Panc1 (cell line): ENCODE measurements around the gene NEK5. TPM values are rescaled to one million over a fixed set of nuclear protein-coding genes. Genes with fewer than 3 reads are reported as not detected.

ENCODE experiments used
- ATAC-seq: fragments of 200-7000 bp; cut with Tn5 transposase; 2 replicates; pipeline ENCODE4 v1.9.1; 2020; ENCODE audit warnings: mild to moderate bottlenecking, moderate library complexity
- BruUV-seq: library from RNA; stranded (reverse); fragments of 400-500 nt; replicated peaks from 2 replicates; lab custom pipeline; 2021; lab: Mats Ljungman, UMichigan
- CTCF ChIA-PET: fragments of 300-600 bp; sonication (Branson Sonifier 250); formaldehyde crosslinking; loops from one replicate; lab custom pipeline; 2022; ENCODE audit warnings: antibody characterized with exemption; lab: Charles Lee
- POLR2A ChIA-PET: fragments of 300-600 bp; sonication (Branson Sonifier 250); formaldehyde crosslinking; loops from one replicate; lab custom pipeline; 2022; ENCODE audit warnings: antibody characterized with exemption; lab: Charles Lee
- DNase-seq: peaks from one replicate; pipeline ENCODE4 v3.0.0-alpha.2; 2010; ENCODE audit warnings: low read depth, low spot score
- H3K27ac ChIP-seq: 2 replicates; pipeline ENCODE4 v1.5.1; 2011; ENCODE audit warnings: mild to moderate bottlenecking, low read length, inconsistent platforms
- H3K27me3 ChIP-seq: fragments of 200-500 bp; sonication (Bioruptor generic); 2 replicates; pipeline ENCODE4 v1.6.0; 2014; ENCODE audit warnings: low read length, inconsistent platforms; ENCODE audit not compliant: control insufficient read depth, insufficient read depth
- H3K36me3 ChIP-seq: fragments of 200-500 bp; sonication (Bioruptor generic); 2 replicates; pipeline ENCODE4 v1.5.1; 2014; ENCODE audit warnings: inconsistent platforms, mild to moderate bottlenecking, low read length, moderate library complexity; ENCODE audit not compliant: control insufficient read depth, insufficient read depth
- H3K4me1 ChIP-seq: 2 replicates; pipeline ENCODE4 v1.5.1; 2011; ENCODE audit warnings: inconsistent platforms, mild to moderate bottlenecking, low read length, moderate library complexity; ENCODE audit not compliant: control insufficient read depth, insufficient read depth
- H3K4me3 ChIP-seq, 2 experiments: 2 replicates each; pipeline ENCODE4 v1.5.1; 2011 to 2012; ENCODE audit warnings: low read depth in 2 of 2, low read length in 2 of 2, mild to moderate bottlenecking in 2 of 2, inconsistent platforms in 1 of 2, moderate library complexity in 1 of 2
- H3K9me3 ChIP-seq: fragments of 200-500 bp; sonication (Bioruptor generic); 2 replicates; pipeline ENCODE4 v1.5.1; 2014; ENCODE audit warnings: low read depth, mild to moderate bottlenecking, inconsistent platforms, low read length, moderate library complexity; ENCODE audit not compliant: control insufficient read depth, insufficient read depth
- CTCF ChIP-seq: fragments of 450-650 bp; IDR thresholded peaks from 2 replicates; pipeline ENCODE4 v1.5.1; 2017; ENCODE audit warnings: mild to moderate bottlenecking
- POLR2AphosphoS5 ChIP-seq: IDR thresholded peaks from 2 replicates; pipeline ENCODE4 v1.6.1; 2012; ENCODE audit warnings: mild to moderate bottlenecking, low read depth, low read length, moderate library complexity
- REST ChIP-seq, 2 experiments: IDR thresholded peaks; 2 replicates each; pipeline ENCODE4 v1.6.1; 2011 to 2012; ENCODE audit warnings: low read depth in 2 of 2, control low read depth in 1 of 2, low read length in 1 of 2, mild to moderate bottlenecking in 1 of 2, moderate library complexity in 1 of 2; ENCODE audit not compliant: insufficient read depth in 1 of 2
- SIN3A ChIP-seq: IDR thresholded peaks from 2 replicates; pipeline ENCODE4 v1.6.1; 2012; ENCODE audit warnings: low read depth, mild to moderate bottlenecking, low read length, moderate library complexity, borderline replicate concordance; ENCODE audit not compliant: insufficient read depth
- TCF7L2 ChIP-seq: IDR thresholded peaks from 2 replicates; pipeline ENCODE4 v1.6.1; 2011; ENCODE audit warnings: mild to moderate bottlenecking, low read depth, low read length, inconsistent platforms
- in situ Hi-C: cut with HindIII; loops from 2 replicates; pipeline ENCODE4 v1.10.0; 2016; ENCODE audit warnings: low sequenced_read_pairs, low pct_unique_long_range_greater_than_20kb
- intact Hi-C: fragments of 100-400 bp; cut with micrococcal nuclease; formaldehyde crosslinking; loops from one replicate; pipeline ENCODE4 v1.10.0; 2022; ENCODE audit not compliant: unreplicated experiment
- total RNA-seq: library from RNA; stranded (reverse); gene quantifications from one replicate; pipeline ENCODE4 v1.2.1, GENCODE V29; 2021; ENCODE audit not compliant: unreplicated experiment

NEK5 gene
- total RNA-seq, 1 experiment from 2014 or later: 0.08 TPM

- ATAC-seq: peak; percentile 73
- TF ChIP-seq TCF7L2 (no peak), CTCF (no peak), REST (IDR thresholded peaks at IDR 0.05; ENCODE audit: insufficient read depth in 1 of 2, low read depth in 2 of 2, low read length in 1 of 2) (no peak), POLR2AphosphoS5 (no peak; the same call in 1 of the 2 replicates), SIN3A (no peak)
- BruUV-seq: no TSS peak
- H3K4me3 ChIP-seq: peak overlapping the region; percentile 73 to 80
- intact Hi-C loops: no loop called here
- peaks cover 3% of the 10 kb centered on the region for H3K4me1 ChIP-seq
- no peak for DNase-seq
- H3K27me3 ChIP-seq: no peaks in the 10 kb centered on the region
- H3K9me3 ChIP-seq: no peaks in the 10 kb centered on the region
- POLR2A ChIA-PET: no interaction called here
- in situ Hi-C loops: no loop called here
- no peaks in the 10 kb centered on the region; the same call in 1 of the 2 replicates for H3K36me3 ChIP-seq
- H3K27ac ChIP-seq: peak overlapping the region; percentile 87
- CTCF ChIA-PET: no interaction called here
Measured at GRCh38 chr13:52158629-52159158, 29.8 kb upstream of the NEK5 start.

- intact Hi-C loops: no loop called here
- Histone ChIP-seq H3K27ac (no peak overlapping the region), H3K9me3 (no peaks in the 10 kb centered on the region), H3K4me1 (peaks cover 3% of the 10 kb centered on the region), H3K27me3 (no peaks in the 10 kb centered on the region), H3K36me3 (no peaks in the 10 kb centered on the region; the same call in none of the 2 replicates), H3K4me3 (no peak overlapping the region)
- ATAC-seq (no peak), DNase-seq (no peak)
- in situ Hi-C loops: no loop called here
- CTCF ChIA-PET: no interaction called here
- TF ChIP-seq REST (IDR thresholded peaks at IDR 0.05; ENCODE audit: insufficient read depth in 1 of 2, low read depth in 2 of 2, low read length in 1 of 2) (no peak), CTCF (no peak), SIN3A (no peak), POLR2AphosphoS5 (no peak), TCF7L2 (no peak)
- POLR2A ChIA-PET: no interaction called here
- BruUV-seq: no TSS peak
Measured at GRCh38 chr13:52156724-52157261, 27.9 kb upstream of the NEK5 start.
